ENCODE measurements around the gene TRRAP.

DNA sequence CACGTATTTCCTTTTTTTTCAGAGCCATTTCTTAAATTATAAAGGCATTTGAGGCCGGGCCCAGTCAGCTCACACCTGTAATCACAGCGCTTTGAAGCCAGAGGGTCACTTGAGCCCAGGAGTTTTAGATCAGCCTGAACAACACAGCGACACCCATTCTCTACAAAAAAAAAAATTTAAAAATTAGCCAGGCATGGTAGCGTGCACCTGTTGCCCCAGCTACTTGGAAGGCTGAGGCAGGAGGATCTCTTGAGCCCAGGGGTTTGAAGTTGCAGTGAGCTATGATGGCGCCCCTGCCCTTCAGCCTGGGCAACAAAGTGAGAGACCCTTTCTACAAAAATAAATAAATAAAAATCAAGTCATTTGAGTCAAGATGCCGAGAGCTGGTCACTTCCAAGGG, 11.6 kb upstream of the TRRAP start:
- TF ChIP-seq ZNF776 (tag by site-specific recombination; IDR thresholded peaks at IDR 0.05; ENCODE audit: borderline replicate concordance) (no peak), ZNF621 (tag by site-specific recombination; IDR thresholded peaks at IDR 0.05) (no peak), ZNF311 (tag by site-specific recombination; IDR thresholded peaks at IDR 0.05; ENCODE audit: borderline replicate concordance) (no peak), ZNF510 (tag by site-specific recombination; IDR thresholded peaks at IDR 0.05; ENCODE audit: insufficient replicate concordance) (no peak)
- TF ChIP-seq, protein P1, sequence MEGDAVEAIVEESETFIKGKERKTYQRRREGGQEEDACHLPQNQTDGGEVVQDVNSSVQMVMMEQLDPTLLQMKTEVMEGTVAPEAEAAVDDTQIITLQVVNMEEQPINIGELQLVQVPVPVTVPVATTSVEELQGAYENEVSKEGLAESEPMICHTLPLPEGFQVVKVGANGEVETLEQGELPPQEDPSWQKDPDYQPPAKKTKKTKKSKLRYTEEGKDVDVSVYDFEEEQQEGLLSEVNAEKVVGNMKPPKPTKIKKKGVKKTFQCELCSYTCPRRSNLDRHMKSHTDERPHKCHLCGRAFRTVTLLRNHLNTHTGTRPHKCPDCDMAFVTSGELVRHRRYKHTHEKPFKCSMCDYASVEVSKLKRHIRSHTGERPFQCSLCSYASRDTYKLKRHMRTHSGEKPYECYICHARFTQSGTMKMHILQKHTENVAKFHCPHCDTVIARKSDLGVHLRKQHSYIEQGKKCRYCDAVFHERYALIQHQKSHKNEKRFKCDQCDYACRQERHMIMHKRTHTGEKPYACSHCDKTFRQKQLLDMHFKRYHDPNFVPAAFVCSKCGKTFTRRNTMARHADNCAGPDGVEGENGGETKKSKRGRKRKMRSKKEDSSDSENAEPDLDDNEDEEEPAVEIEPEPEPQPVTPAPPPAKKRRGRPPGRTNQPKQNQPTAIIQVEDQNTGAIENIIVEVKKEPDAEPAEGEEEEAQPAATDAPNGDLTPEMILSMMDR (tag by site-specific recombination; IDR thresholded peaks at IDR 0.05): no peak
- TF ChIP-seq, protein P2, sequence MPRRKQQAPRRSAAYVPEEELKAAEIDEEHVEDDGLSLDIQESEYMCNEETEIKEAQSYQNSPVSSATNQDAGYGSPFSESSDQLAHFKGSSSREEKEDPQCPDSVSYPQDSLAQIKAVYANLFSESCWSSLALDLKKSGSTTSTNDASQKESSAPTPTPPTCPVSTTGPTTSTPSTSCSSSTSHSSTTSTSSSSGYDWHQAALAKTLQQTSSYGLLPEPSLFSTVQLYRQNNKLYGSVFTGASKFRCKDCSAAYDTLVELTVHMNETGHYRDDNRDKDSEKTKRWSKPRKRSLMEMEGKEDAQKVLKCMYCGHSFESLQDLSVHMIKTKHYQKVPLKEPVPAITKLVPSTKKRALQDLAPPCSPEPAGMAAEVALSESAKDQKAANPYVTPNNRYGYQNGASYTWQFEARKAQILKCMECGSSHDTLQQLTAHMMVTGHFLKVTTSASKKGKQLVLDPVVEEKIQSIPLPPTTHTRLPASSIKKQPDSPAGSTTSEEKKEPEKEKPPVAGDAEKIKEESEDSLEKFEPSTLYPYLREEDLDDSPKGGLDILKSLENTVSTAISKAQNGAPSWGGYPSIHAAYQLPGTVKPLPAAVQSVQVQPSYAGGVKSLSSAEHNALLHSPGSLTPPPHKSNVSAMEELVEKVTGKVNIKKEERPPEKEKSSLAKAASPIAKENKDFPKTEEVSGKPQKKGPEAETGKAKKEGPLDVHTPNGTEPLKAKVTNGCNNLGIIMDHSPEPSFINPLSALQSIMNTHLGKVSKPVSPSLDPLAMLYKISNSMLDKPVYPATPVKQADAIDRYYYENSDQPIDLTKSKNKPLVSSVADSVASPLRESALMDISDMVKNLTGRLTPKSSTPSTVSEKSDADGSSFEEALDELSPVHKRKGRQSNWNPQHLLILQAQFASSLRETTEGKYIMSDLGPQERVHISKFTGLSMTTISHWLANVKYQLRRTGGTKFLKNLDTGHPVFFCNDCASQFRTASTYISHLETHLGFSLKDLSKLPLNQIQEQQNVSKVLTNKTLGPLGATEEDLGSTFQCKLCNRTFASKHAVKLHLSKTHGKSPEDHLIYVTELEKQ (tag by site-specific recombination; IDR thresholded peaks at IDR 0.05; ENCODE audit: borderline replicate concordance): no peak

All from HEK293 (cell line).